LNCAP (cell line): ENCODE results near the gene MKNK2.

Experiments
- CTCF ChIP-seq: fragments of 450-650 bp; IDR thresholded peaks from 2 replicates; pipeline ENCODE4 v1.5.1; 2017; ENCODE audit warnings: mild to moderate bottlenecking

Gene MKNK2

GRCh38 chr19:2096034-2096479 lies 45.0 kb upstream of the MKNK2 start, which contains the start of gene MOB3A:
MOB3A (minus strand) TSS chr19:2096326; CDS start chr19:2078560, 17,766 bp downstream.
- TF ChIP-seq CTCF: peak; percentile 62

- no peak for TF ChIP-seq CTCF
Measured at GRCh38 chr19:2089727-2090053, 38.6 kb upstream of the MKNK2 start.

GRCh38 chr19:2089001-2089711 lies 38.1 kb upstream of the MKNK2 start:
- no peak for TF ChIP-seq CTCF

- no peak for TF ChIP-seq CTCF
Measured at GRCh38 chr19:2087621-2088100, 36.6 kb upstream of the MKNK2 start.

- no peak for TF ChIP-seq CTCF
Measured at GRCh38 chr19:2084993-2085720, 34.1 kb upstream of the MKNK2 start.

- no peak for TF ChIP-seq CTCF
Measured at GRCh38 chr19:2083174-2083854, 32.3 kb upstream of the MKNK2 start.

GRCh38 chr19:2081873-2082810 lies 31.1 kb upstream of the MKNK2 start:
- TF ChIP-seq CTCF: no peak
